GM21528 (cell line): ENCODE data around the gene PBX1.

Source experiments
- ATAC-seq: cut with Tn5 transposase; IDR thresholded peaks from one replicate; pipeline ENCODE4 v1.9.1; 2021; ENCODE audit warnings: mild to moderate bottlenecking, moderate library complexity; ENCODE audit not compliant: unreplicated experiment, low FRiP score

PBX1 gene

DNA sequence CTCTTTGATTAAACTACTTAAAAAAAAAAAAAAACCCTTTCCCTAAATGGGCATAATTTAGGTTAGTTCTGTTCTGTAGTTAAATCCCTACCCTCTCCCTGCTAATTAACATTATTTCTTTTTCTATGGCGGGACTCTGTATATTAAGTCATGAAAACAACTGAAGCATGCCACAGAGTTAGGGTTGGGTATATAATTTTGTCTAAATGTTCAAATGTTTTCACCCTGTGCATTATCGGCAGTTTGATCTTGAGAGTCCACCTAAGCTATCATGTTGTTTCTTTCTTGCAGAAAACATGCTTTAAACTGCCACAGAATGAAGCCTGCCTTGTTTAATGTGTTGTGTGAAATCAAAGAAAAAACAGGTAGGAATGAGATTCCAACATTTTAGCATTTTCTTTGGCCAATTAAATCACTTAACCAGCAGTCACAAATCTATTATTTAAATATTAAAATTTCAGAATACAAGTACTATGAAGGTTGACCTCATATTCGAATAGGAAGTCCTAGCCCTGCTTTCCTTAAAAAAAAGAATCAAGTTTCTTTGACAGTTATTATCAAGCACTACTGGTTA, 4.0 kb downstream of the PBX1 start:
- ATAC-seq: no peak

DNA sequence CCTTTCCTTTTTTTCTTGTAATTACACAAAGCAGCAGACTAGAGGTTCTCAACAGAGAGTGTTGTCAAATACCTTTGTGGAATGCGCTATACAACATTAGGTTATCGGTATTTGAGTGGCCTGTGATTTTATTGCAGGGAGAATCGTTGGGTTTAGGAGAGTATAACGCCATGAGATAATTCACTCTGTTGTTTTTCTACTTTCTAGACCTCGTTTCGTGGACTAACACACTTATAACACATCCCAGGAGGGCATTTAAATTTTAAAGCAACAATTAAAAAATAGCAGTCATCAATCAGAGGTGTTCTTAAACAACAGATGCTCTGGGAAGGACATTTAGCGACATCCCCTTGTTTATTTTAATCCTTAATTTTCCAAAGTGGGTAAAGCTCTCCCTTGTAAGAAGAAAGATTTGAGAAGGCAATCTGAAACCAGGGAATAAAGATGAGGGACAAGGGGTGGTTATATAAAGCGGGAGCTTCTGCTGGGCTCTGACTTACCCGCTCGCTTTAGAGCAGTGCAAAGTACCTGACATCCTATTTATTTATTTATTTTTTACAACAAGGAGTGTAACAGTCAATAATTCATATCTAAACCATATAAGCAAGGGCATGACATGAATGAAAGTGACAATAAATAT, 4.9 kb downstream of the PBX1 start:
- no peak for ATAC-seq

DNA sequence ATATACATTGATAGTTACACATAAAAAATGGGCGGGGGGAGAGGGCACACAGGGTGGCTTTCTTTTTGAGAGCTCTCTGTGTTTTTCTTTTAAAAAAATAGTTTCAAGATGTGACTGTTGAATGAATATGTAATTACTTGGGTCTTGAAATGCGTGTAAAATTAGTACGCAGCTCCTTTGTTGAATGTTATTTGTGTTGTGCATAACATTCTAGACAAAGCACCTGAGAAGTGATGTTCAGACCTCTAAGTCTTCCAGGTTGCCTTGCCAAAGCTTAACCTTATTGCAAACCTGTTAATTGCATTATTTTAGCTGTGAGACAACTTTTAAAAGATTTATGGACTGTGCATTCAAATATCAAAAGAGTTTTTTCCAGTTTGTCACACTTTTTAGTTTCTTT, 5.4 kb downstream of the PBX1 start:
- ATAC-seq: no peak

DNA sequence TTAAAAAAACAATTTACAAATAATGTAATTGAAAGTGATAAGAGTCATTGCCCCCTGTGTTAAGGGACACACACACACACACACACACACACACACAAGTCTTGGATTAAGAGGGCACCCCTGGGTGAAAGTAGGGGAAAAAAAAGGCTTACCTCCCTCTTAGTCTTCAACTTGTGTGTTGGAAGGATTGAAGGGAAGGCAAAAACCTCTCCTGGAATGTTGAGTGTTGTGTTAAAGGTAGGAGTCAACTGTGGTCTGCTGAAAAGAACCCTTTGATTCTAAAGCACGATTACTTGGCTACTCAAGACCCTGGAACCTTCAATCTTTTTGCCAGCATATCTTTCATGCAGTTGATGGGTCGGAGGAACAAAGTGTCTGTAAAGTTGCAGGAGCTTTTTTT, 6.4 kb downstream of the PBX1 start:
- no peak for ATAC-seq

DNA sequence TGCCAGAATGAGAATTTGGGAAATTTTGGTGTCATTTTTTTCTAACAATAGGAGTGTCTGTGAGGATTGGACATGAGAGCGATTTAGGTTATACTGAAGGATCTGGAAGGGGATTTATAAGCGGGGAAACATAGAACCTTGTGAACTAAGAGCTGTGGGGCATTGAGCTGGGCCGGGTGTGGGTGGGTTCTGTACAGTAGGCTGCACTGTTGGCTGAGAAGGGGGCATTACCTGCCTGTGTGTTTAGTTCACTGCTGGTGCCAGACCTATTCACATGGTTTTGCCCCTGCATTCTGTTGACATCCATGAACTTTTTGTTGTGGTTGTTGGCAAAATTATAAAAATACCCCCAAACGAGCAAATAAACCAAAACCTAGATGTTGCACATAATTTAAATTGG, 8.8 kb downstream of the PBX1 start:
- ATAC-seq: no peak

DNA sequence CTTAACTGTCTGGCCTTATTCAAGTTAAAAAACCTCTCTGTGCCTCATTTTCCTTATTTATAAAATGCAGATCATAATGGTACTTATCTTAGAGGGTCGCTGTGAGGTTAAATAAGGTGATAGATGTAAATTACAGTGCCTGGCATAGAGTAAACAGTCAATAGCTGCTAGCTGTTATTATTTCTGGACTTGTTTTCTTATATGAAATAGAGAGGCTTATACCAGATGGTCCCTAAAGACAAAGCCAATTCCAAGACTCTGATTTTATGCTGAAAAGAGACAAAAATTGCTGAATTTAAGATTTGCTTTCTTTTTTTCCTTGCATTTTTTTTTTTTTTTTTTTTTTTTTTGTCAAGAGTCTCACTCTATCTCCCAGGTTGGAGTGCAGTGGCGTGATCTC, 10.3 kb downstream of the PBX1 start:
- ATAC-seq: no peak

DNA sequence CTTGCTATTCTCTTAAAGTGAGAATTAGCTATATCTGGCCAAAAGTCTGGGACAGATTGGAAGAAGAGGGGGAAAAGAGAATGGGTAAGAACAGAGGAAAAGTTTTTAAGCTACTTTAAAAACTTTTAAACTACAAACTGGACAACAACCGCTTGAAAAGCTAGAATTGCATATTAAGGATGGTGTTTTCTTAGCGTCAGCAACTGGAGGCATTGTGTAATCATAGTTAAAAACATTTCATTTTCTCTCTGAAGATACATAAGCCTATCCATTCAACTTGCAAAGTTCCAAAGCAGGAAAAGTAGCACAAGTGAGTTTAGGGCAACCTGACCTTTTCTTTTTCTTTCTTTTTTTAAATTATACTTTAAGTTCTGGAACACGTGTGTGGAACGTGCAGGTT, 10.9 kb downstream of the PBX1 start:
- ATAC-seq: no peak

DNA sequence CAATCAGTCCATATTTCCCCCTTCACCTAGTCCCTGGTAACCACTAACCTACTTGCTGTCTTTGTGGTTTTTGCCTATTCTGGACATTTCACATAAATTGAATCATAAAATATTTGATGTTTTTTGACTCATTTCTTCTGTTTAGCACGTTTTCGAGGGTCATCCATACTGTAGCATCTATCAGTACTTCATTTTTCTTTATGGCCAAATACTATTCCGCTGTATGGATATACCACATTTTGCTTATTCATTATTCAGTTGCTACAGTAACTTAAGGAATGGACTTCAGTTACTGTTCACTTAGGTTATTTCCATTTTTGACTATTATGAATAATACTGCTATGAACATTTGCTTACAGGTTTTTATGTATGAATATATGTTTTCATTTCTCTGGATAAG, 12.3 kb downstream of the PBX1 start:
- ATAC-seq: no peak

DNA sequence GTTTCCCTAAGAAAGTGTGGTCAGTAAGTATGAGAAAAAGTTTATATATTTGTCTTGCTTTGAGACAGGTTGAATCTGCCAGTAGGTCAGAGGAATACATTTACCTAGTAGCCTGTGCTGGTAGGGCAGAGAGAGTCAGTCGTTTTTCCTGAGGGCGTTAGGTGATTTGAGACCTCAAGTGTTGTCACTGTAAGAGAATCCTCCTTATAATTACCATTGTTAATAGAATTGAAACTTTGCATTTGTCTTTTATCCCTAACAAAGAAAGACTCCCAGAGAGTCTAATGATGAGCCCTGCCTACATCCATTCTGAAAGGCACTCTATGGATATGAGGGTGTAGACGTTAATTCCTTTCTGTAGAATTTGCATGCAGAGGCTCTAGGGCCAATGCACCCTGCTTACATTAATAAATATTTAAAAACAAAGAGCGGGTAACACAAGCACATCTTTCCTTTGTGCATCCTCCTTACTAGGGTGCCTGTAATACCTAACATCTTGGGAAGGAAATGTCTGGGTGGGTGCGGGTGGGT, 16.4 kb downstream of the PBX1 start:
- no peak for ATAC-seq

DNA sequence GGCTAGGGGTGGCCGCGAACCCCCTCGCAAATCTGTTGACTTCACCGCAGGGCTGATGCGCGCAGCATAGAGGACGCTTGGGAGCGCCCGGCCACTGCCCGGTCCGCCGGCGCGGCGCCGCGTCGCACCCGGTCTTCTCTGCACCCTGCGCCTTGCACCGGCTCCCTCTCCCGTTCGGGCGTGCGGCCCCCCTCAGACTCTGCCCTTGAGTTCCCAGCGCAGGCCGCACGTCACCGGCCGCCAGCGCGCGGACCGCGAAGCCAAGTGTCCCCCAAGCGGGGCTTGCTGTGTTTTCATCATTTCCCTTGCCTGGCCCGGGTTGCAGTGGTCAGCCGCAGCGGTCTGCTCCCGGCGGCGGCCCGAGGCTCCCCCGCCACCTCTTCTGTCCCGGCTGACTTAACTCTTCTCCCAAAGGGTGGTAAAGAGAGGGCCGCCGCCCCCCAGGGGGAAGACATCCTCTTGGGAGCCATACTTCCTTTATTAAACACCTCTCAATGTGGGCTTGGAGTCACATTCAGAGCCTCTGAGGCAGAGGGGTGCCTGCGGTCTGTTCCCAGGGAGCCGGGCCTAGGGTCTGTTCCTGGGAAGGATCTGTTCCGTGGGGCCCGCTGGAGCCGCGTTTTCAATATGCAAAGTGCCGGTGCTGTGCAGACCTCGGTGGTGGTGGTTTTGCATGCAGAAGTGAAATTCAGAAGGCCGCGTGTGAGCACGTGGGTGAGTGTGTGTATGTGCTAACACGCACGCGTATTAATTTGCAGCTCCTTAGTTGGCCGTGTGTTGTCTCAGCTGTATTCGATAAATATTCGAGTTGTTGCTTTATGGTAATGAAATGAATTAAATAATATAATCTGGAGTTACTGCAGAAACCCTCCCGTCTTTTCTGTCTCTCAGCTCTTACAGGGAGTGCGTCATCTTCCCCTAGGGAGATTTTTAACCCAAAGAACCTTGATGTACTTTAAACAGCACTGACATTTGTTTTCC, 17.6 kb downstream of the PBX1 start:
- no peak for ATAC-seq

DNA sequence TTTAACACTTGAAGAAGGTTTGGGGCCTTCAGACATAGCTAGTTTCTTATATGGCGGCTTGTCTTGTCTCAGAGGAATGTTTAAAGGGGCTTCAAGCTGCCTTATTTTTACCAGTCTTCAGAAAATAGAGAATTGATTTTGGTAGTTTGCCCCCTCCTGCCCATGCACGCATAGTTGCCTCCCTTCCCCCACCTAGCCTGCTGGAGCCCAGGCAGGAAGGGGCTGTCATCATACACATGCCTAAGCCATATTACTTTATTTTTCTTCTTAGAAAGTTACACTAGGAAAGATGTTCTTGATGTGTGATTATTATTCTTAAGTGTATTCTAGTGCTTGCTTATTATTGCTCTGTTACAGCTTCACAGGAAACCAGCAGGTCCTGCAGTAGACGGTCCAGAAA, 18.3 kb downstream of the PBX1 start:
- no peak for ATAC-seq

DNA sequence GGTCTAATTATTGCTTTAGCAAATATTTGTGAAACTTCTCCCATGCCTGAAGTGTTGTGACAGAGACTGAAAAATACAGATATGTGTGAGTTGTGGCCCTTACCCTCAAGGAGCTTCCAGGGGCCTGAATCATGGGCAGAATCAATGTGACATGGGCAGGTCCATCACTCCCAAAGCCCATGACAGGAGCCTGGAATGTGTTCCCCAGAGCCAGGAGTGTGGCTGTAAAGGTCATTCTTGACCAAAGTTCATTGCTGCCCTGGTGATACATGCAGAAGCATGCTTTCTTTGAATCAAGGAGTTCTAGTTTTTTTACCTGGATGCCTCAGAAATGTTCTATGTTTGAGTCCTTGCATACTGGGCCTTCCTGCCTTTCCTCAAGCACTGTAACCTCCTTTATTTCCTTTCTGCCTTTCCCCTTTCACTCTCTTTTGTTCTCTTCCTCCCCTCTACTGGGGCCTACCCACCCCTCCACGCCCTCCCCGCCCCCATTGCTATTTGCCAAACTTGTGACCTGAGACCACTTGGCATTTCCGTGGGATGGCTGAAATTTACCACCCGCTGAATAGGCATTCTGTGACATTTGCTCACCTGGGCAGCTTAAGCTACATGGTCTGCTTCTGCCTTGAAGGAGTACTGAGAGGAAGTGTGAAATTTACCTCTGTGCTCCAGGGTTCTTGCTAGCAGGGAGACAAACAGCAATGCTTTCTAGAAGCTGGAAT, 19.7 kb downstream of the PBX1 start:
- ATAC-seq: no peak

DNA sequence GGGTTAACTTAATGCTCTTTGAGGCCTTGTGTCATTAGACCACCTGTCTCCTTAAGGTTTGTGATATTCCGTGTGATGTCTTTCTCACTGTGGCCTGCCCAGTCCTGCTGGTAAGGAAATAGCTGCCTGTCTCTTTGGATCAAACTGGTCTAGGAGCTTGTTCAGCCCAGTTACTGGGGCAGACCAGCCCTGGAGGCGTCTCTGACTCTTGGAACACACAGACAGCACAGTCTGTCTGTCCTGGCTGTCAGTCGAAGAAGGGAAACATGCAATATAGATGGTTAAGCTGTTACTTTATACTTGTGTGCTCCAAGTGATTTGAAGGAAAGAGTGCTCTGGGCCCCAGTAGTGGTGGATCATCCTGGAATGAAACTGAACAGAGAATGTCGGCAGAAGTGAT, 20.4 kb downstream of the PBX1 start:
- no peak for ATAC-seq

DNA sequence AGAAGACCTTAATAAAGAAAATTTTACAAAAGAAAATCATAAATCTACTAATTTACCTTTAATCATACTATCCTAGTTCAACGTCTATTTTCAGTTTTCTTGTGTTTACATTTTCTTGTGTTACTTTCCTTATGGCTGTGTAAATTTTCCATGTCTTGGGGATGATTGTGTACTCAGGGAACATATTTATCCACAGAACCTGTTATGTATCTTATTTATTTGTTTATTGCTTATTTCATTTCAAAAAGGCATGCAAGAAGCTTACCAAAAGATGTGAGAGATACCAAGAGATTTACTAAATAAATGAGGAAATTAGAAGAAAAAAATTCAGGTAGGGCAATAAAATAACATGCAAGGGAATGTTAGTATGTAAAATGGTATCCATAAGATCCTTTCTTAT, 22.8 kb downstream of the PBX1 start:
- ATAC-seq: no peak

DNA sequence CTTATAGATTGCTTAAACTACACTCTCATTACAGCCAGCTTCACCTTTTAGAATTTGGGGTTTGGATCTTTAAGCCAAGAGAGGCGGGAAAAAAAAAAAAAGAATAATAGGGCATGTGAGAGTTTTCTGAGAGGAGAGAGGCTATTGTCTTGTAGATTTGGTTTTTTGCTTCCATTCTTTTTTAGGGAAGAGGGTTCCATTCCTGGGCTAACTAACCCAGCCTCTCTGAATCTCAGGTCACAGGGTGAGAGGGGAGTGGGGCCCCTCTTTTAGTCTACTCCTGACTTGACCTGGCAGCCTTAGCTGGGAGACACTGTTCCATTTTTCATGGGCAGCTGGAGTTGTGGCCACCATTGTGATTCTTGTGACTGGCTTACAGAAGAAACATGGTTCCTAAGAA, 24.2 kb downstream of the PBX1 start:
- ATAC-seq: no peak

DNA sequence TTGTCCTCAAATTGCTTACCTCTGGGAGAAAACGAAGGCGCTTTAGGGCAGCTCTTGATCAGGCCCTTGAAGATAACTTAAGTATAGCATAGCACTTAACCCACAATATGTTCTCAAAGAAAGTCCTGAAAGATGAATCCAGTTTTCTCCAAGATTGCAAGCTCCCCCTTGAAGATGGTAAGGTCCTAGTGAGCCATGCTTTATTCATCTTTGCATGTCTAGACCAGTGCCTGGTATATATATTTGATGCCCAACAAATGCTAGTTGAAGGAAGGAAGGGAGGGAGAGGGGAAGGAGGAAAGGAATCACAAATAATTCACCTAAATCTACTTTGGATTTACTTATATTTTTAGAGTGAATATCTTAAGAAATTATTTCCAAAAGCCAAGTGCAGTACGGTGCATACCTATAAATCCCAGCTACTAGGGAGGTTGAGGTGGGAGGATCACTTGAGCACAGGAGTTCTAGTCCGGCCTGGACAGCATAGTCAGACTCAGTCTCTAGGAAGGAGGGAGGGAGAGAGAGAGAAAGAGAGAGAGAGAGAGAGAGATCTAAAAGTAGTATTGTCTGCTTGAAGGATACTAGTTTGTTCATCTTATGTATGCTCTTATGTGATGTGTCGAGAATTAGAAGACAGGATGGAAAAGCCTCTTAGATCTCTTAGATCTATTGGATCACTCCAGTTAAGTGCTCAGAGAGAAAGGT, 25.0 kb downstream of the PBX1 start:
- no peak for ATAC-seq

DNA sequence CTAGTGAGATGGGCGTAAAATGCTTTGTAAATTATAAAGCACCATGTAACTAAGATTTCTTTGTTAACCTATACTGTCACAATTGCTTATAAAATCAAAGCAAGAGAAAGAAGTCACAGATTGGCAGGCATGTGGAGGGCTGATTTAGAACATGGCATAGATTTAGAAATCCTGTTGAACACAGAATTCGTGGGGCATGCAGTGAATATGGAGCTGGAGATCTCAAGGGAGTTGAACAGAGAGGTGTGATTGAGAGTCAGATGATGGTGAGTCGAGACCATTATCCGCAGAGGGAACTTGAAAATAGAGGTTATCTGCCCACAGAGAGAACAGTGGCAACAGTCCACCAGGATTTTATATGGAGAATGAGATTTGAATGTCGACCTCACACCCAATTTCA, 27.6 kb downstream of the PBX1 start:
- ATAC-seq: no peak

DNA sequence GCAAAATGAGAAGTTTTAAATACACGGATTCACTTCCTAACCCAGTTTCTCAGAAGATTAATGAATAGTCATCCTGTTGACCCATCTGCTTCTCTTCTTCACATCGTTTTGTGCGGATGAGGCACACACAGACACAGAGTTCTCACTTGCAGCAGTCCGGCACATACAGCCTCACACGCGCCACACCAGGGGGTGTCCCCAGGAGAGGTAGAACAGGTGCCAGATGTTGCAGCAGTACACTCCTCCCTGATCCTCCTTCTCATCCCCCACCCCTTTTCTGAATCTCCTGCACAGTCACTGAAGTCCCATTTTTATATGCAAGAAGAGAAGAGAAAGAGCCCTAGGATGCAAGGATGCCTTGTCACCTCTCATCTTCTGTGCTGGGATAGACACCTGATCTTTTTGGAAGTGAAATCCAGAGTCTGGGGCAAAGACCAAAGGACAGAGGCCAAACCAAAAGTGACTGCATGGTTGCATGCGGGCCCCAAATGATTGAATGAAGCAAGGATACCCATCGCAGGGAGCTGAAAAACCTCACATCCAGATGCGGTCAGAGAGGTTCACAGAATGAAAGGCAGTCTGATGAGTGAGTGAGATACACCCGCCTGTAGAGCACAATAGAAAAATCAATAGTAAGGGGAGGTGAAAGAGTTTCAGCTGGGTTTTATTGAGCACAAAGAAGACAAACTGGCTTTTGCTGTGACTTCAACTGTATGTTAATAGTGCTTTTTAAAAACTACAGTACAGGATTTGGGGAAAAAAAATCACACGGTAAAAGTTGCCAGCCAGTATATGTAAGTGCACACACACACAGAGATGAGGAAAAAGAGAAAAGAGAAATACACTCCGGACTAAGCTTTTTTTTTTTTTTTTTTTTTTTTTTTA, 28.9 kb downstream of the PBX1 start:
- ATAC-seq: no peak
